ENCODE data around the gene TSPAN14.

The TSPAN14 gene

DNA sequence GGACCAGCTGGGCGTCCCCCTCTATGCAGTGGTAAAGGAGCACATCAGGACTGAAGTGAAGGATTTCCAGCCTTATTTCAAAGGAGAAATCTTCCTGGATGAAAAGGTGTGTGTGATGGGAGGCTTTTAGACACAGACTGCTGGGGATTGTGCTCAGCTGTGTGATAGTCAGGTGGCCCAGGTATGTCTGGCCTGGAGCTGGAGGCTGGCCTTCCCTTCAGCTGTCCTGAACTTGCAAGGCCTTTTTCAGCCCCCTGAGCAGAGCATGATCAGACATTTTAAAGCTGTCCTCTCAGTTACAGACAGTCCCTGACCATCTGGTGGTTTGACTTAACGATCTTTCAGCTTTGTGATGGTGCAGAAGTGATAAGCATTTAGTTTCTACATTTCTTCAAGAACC, 28.2 kb upstream of the TSPAN14 start:
- no peak for DNase-seq

DNA sequence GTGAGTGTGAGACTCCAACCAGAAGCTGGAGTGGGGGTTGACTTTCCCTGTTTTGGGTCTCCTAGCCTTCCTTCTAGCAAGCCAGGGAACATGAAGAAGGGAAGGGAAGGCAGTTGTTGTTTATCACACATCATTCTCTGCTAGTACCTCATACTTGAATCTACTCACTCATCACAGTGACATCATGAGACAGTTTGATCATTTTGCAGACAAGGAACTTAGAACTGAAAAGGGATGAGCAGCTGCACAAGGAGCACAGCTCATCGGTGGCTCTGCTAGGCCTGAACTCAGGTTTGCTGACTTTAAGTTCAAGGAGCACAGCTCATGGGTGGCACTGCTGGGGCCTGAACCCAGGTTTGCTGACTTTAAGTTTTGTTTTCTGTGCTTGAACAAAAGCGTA, 26.6 kb upstream of the TSPAN14 start:
- DNase-seq = no peak

DNA sequence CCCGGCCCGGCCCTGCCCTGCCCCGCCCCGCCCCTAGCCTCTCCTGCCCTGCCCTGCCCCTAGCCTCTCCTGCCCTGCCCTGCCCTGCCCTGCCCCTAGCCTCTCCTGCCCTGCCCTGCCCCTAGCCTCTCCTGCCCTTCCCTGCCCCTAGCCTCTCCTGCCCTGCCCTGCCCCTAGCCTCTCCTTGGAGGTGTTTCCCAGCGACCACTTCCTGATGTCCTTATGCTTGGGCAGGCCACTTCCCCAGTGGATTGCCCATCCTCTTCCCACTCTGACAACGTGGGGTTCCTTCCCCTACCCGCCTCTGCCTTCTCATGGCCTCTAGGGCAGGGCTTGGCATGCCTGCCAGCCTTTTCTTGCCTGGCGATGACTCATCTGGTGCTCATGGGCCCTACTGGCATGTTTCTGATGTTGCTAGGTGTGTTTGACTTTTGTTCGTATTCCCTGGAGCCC, 24.6 kb upstream of the TSPAN14 start:
- peak; percentile 16 for DNase-seq

DNA sequence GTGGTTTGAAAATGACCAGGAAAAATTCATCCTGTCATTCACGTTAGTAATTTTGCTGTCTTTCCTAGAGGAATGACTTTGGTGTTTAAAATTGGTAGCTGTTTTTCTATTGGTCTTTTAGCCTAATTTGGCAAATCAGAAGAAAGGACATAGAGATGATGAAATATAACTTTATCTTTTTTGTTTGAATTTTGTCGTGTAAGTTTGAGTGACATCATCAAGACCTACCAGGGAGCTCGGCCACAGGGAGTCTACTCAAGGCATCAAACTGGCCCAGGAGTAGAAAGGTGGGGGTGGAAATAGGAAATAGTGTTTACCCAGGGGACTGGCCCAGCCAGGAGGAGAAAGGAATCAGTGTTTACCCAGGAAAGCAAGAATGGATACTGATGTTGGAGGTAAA, 21.0 kb upstream of the TSPAN14 start:
- no peak for DNase-seq

DNA sequence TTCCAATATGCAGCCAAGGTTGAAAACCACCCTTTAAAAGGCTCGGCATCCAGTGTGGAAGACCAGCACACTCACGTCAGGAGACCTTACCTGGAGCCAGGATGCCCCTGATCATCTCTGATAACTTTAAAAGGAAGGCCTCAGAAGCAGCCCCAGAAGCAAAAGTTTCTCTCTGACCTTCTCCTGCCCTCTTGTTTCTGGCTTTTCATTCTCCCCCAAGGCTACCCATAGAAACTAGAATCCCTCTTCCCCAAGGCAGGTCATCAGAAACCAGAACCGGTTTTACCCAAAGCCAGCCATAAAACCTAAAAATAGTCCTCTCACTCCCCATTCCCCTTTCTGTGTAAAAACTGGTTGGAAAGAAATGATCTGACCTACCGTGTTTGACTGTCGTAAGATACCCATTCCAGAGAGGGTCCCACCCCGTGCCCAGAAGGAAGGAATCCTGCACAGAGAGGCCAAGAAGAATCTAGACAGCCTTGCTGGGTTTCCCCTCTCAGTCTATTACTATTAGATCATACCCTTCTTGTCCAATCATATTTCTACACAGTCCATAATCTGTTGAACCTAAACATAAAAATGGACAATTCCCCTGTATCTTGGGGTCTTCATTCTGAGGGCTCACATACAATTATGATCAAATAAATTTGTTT, 17.5 kb upstream of the TSPAN14 start:
- no peak for DNase-seq

DNA sequence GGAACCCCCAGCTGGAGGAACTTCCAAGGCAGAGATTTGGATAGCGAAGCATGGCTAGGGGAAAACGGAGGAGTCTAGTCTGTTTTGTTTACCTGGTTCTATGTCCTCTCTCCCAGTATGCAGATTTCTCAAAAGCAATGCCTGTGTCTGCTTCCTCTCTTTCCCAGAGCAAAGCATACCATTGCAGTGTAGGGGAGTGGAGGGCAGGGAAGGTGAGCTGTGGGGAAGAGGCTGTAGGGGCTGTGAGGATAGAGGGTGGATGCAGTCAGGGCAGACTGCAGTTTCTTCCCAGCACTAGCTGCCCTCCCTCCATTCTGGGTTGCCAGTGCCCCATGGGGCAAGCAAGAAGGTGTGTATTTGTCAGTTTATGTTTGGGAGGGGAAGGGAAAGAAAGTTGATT, 16.9 kb upstream of the TSPAN14 start:
- DNase-seq = no peak

DNA sequence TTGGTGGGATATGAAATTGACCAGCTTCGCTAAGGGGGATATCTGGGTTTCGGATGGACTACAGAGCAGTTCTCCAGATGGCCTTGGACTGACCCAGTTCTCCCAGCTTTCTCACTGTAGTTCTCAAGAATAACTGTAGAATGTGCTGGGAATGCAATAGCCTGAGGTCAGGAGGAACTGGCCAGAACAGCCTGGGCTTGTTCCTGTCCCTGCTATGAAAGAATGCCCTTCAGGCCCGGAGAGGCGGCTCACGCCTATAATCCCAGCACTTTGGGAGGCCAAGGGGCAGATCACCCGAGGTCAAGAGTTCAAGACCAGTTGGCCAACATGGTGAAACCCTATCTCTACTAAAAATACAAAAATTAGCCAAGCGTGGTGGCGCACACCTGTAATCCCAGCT, 12.3 kb upstream of the TSPAN14 start:
- DNase-seq = no peak

DNA sequence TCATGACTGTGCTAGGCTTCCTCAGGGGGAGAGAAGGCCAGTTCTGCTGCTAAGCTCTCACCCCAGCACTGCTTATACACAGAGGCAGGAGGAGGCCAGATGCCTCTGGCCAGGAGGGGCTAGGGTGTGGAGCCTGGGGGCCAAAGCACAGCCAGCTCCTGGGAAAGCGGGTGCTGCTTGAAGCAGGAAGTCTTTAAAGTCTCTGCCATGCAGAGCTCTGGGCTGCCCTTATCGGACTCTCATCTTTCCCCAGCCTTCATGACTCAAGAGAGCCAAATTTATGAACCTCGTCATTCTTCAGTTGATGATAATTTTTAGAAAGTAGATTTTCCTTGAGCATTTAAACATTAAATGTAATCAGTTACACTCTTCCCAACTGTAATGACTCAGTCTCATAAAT, 11.2 kb upstream of the TSPAN14 start:
- no peak for DNase-seq

DNA sequence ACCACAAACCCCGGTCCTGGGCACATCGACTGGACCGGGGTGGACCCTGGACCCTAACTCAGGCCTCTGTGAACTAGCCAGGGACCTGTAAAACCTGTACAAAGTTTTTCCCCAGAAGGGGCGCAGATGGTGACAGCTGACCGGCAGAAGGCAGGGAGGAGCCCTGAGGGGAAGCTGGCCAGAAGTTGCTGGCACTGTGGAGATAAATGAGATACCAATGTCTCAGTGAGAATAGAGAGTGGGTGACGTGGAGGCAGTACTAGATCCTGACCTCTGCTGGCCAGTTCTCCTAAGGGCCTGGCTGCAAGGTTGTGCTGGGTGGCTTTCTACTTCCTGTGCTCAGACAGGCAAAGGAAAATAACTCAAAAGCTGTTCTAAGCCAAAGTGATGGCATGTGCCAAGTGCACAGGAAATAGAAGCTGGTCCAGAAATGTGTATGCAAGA, 10.6 kb upstream of the TSPAN14 start:
- no peak for DNase-seq

DNA sequence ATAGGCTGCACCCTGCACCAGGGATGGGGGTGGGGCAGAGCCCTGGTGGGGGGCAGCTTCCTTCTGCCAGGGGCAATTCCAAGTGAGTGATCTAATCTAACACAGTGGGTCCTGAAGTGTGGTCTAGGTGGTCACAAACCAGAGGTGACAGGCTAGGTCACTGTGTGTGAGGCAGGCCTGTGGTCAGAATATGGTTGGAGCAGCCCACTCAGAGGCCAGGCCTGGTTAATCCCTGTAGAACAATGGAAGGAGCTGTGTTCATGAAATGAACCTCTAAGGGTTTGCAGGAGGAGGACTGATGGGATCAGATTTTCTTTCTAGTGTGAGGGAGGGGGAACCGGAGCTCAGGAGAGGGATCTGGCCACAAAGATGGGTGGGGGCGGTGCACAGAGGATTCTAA, 10.0 kb upstream of the TSPAN14 start:
- DNase-seq = no peak

DNA sequence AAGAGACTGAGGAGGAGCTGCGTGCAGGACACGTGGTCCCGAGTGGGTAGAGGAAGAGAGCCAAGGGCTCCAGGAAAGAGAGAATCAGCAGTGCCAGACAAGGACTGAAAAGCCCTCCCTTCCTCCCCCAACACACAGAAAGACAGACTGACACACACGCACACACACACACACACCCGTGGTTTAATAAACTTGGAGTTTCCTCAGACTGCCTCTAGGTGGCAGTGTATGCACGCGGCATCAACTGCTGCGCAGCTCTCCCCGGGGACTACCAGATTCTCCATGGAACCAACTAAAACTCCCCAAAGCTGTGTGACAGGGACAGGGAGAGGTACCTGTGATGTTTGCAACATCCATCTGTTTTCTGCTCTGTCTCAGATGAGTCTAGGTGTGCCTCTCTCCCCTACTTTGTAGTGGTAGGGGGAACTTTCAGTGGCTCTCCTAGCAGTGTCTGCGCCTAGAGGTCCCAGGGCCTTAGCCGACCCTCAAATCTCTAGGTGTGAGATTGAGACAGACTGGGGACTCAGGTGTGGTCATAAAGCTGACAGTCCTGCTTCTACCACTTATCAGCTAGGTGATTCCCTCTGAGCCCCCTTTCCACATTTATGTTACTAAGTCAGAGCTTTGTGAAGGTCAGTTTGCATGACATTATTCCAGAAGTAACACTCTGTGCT, 9.3 kb upstream of the TSPAN14 start:
- DNase-seq = peak; percentile 76

DNA sequence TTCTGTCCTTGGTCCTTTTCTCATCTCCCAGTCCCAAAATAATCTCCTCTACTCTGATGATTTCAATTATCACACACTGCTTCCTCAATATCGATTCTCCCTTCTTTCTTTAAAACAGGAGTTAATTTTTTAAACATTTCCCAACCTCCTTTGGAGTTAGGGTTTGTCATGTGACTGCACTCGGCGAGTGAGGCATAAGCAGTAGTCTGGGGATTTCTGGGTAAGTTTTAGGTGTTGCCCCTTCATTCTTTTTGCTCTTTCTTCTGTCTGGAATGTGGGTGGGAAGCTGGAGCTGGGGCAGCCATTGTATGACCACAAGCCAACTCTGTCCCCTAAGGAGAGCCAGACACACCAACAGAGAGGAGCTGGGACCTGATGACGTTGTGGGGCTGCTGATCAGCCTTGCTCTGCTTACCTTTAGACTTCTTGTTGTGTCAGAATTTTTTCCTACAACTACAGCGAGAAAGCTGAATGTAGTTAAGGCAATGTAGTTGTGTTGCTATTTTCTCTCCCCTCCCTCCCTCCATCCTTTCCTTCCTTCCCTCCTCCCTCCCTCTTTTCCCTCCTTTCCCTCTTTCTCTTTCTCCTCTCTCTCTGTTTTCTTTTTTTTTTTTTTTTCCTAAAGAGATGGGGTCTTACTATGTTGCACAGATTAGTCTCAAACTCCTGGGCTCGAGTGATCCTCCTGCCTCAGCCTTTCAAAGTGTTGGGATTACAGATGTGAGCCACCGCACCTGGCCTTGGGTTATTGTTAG, 6.5 kb upstream of the TSPAN14 start:
- DNase-seq = no peak

DNA sequence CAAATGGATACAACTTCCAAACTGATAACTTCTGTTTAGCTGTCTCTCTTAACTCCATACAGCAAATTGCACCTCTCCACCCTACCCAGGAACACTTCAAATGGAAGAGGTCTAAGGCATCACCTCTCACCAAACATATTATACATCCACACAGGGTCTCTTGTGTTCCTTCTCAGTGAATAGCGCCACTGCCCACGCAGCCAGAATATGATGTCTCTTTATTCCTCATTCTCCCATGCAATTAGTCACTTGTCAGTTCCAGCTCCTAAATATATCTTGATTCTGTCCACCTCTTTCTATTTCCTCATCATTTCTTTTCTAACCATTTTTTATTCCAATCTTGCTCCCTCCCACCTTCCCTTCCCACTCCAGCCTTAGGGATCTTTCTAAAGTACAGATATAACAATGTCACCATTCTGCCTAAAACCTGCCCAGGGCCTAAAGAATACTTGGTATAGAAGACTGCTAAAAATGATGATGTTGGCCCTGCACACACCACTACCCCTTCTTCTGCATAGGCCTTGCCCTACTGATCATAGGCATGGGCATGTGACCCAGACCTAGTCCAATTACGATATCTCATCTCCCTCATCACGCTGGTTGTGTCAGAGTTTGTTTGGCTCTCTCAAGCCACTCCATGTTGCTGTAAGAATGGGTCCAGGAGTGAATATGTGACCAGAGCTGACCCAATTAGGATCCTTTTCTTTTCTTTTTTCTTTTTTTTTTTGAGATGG, 5.7 kb upstream of the TSPAN14 start:
- no peak for DNase-seq

DNA sequence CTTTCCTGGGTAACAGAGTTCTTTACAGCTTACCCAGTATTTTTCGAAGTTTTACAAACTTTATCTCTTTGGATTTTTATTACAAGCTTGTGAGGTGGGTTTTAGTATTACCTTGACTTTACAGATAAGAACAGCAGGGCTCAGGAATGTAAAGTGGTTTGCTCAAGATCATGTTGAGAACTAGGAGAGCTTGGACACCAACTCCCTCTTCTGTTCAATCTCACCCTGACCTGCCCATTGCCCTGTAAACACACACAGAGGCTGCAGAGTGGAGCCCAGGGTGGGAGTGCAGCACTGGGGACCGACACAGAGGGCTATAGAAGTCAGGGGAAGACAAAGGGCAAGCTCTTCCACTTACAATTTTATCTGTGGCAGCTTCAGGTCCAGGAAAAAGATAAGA, 4.6 kb upstream of the TSPAN14 start:
- no peak for DNase-seq

DNA sequence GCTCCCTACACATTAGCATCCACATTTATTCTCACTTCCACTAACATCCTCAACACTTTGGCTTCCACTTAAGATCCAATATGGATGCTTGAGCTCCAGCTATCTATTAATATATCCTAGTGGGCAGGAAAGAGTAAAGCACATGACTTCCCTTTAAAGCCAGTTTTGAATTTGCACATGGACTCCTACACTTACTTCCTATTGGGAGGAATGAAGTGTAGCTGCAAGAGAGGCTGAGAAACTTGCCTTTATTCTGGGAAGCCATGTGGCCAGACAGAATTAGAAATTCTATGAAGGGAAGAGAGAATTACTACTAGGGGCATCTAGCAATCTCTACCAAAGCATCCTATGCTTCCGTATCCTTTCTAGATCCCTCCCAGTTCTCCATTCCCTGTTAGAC, 3.0 kb upstream of the TSPAN14 start:
- DNase-seq = no peak

DNA sequence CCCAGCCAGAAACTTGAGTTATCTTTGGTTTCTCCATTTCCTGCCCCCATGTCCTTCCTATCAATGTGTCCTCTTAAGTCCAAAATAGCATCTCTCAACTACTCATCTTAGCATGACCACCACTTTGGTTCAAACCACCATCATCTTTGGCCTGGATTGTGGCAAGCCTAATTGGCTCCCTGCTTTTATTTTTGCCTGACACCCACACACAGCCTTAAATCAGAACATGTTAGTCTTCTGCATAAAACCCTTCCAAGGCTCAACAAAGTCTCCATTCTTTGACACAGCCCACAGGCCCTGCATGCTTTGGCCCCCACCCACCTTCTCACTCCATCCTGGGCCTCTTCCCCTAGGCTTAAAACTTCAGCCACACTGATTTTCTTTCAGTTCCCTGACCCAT, 2.0 kb upstream of the TSPAN14 start:
- DNase-seq = no peak

DNA sequence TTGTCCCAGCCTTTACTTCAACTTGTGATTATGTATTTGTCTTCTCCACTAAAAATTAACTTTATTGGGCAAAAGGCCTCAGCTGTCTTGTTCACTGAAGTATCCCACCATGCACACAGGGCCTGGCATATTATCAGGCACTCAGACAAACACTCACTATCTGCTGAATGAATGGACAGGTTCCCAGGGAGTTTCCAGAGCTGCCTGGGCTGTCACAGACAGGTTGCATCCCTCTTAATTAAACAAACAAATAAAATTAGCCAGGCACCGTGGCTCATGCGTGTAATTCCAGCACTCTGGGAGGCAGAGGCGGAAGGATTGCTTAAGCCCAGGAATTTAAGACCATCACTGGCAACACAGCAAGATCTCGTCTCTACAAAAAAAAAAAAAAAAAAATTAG, 1.5 kb upstream of the TSPAN14 start:
- DNase-seq = no peak

DNA sequence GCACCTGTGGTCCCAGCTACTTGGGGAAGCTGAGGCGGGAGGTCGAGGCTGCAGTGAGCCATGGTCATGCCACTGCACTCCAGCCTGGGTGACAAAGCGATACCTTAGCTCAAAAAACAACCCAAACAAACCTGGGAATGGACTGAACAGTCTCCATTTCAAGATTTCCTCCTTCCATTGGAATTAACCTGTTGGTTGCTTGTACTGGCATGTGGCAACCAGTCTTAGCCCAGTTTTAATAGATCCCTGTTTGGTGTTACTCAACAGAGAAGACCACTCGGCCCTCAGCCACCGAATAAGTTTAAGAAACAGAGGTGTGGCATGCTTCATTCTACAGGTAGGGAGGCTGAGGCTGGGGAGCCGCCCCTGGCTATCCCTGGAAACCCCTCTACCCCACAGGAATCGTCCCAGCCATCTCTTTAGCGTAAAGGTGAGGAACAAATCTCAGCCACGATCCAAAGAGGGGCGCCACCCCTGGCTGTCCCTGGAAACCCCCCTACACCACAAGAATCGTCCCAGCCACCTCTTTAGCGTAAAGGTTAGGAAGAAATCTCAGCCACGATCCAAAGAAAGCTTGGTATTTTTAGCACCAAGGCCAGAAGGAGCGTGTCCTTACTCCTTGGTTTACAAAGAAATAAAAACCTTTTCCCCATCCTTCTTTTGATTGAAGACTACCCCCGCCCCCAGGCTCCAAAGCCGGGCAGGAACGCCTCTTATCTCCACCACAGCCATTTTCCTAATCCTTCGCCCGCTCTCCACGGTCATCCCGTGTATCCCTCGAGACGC, 861 bp upstream of the TSPAN14 start:
- DNase-seq = no peak

DNA sequence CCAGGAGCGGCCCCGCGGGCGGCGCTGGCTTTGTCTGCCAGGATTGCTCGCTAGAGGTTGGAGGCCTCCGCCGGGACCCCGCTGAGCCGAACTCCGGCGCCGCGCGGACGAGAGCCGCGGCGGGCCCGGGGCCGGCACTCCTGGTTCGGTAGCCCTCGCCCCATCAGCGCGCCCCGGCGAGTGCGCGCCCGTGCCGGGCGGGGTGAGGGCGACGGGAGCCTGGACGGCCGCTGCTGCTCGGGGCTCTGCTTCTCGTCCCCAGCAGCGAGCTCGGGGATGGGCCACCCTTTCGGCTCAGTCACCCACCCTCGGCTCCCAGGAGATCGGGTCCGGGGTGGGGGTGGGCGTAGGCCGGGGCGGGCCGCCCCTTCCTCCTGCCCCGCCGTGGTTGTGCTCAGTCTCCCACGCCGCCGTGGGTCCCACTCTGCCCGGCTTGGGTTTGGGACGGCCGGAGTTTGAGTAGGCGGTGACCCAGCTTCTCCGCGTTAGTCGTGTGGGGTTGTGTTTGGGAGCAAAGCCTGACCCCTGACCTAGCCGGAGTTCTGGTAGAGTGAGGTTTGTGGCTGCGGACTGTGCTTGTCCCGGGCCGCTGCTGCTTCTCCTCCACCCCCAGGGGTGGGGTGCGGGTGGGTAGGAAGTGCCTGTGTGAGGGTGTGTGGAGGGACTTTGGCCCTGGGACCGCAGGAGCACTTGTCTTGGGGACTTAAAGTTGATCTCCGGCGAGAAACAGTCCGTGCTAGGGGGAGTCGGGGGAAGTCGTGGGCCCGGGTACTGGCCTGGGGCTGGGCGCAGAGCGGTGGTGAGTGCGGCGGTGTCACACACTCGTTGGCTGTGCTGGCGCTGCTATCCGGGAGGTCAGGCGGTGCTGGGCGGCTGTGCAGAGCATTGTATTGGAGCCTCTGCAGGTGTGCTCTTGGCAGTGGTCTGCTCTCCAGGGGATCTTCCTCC, 677 bp downstream of the TSPAN14 start:
- no peak for DNase-seq

DNA sequence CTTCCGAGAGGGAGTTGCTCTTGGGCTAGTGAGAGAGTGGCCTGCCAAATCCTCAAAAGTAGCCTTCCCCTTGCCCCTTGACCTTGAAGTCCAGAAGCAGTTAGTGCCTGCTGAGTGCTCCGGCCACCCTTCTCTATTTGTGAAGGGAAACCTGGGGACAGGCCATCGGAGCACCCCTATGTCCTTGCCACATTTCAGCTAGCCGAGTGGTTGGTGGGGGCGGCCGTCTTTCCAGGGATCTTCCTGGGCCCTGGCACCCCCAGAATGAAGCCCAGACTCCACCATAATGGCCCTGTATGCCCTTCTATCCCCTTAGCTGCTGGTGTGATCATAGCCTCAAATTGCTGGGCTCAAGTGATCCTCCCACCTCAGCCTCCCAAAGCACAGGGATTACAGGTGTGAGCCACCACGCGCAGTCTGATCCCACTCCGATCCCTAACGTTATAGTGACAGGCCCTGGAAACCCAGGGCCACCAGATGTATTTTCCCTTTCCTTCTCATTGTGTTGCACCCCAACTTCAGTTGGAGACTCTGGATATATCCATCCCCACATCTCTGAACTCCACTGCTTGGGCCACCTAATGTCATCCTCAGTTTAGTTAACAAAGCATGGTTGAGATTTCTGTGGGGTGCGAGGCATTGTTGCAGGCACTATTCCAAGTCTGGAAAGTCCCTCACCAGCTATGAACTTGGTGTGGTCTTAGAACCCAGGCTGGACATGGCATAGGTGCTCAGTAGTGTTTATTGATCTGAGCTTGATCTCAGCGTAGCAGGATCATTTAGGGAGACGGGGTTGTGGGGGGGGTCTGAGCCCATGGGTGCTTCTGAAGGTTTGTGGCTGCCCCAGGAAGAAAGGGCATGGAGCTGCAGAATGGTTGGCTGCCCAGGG, 1.6 kb downstream of the TSPAN14 start:
- DNase-seq = no peak

Measured in CD4-positive, alpha-beta T cell treated with Interferon gamma for 1 hour (primary cell).